KOPT-K1 (cell line): ENCODE measurements around the gene POU2F3.
"Not testable (repeated sequence)": the region's sequence is repeated elsewhere in the genome, so short reads cannot be mapped to it uniquely, and the experiment has no call there.

Experiments
- H3K27ac ChIP-seq: fragments of 200-600 bp; sonication (generic); 2 replicates; pipeline ENCODE4 v1.5.1; 2016; ENCODE audit warnings: antibody characterized with exemption, mild to moderate bottlenecking, low read depth, low read length; ENCODE audit not compliant: poor library complexity, severe bottlenecking
- H3K36me3 ChIP-seq: fragments of 200-600 bp; sonication (generic); 2 replicates; pipeline ENCODE4 v1.5.1; 2017; ENCODE audit warnings: antibody characterized with exemption, mild to moderate bottlenecking, low read length, moderate library complexity; ENCODE audit not compliant: insufficient read depth
- H3K9me3 ChIP-seq: fragments of 200-600 bp; sonication (generic); 2 replicates; pipeline ENCODE4 v1.5.1; 2017; ENCODE audit warnings: antibody characterized with exemption, low read length, mild to moderate bottlenecking; ENCODE audit not compliant: insufficient read depth, poor library complexity, severe bottlenecking

POU2F3 gene

DNA sequence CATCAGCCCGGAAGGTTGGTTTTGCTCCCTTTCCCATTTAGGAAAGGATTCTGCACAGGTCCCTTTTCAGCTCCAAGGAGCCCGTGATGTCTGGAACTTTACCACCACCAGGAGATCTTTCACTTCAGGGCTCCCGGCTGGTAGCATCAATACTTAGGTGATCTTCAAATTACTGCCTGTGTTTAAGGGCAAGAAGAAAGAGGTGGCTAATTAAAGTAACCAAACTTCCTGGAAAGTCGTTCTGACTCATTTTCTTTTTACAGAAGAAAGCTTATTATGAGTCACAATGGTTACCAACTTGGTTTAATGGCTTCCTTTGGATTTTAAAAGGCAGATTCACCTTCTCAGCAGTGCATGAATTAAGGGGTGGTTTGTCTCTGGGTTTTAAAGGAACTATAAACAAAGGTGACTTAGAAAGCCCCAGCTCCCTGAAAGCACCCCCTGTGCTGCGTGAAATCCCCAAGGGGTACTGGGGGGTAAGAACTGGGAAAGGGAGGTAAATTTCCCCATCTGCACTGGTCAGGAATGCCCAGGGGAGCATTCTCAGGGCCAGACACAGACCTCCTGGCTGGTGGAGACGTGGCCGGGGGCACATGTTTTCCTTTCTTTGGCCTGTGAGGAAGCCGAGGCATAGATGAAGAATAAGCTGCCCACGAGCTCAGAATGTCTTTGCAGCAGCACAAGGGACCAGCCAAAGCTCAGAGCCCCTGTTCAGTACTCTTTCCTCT lies 8.8 kb downstream of the POU2F3 start:
- no peak overlapping the region for H3K27ac ChIP-seq

DNA sequence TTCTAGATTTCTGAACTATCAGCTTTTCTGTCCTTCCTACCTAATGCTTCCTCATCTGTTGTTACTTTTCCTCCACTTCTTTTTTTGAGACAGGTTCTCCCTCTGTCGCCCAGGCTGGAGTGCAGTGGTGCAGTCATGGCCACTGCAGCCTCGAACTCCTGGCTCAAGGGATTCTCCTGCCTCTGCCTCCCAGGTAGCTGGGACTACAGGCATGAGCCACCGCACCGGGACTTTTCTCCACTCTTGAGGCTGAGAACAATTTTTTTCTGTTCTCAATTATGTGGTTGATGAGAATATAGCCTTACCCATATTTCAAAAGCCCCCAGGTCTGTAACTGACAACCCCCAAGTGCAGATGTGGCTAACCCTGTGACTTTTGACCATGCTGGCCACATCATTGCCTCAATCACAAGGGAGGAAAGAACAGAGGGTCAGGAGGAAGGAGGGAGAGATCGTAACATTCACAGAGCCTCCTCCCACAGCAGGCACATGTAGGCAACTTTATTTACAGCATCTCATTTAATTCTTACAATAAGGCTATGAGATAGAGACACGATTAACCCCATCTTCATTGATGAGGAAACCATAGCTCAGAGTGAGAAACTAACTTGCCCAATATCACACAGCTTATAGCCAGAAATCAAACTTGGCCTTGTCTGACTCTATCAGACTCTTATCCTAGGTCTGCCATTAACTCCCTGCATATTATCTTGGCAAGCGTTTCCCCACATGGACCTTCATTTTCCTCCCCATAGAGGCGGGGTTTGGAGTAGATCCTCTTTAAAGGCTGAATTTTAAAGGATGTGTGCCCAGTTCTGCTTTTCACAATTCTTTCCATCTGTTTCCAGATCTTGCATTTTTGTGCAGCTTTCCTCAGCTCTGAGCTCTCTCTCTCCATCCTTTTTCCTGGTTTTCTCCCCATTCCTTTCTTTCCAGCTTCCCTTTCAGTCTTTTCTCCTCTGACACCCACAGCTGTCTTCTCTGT lies 9.6 kb downstream of the POU2F3 start:
- no peaks in the 10 kb centered on the region for H3K9me3 ChIP-seq
- no peaks in the 10 kb centered on the region for H3K36me3 ChIP-seq
- no peak overlapping the region for H3K27ac ChIP-seq

More for the DNA sequence above, 8.8 kb downstream of the POU2F3 start:
- H3K36me3 ChIP-seq, result no peaks in the 10 kb centered on the region
- no peaks in the 10 kb centered on the region for H3K9me3 ChIP-seq

GRCh38 chr11:120253377-120253776 lies 13.4 kb downstream of the POU2F3 start:
- H3K9me3 ChIP-seq, H3K27ac ChIP-seq, H3K36me3 ChIP-seq: not testable (repeated sequence)

DNA sequence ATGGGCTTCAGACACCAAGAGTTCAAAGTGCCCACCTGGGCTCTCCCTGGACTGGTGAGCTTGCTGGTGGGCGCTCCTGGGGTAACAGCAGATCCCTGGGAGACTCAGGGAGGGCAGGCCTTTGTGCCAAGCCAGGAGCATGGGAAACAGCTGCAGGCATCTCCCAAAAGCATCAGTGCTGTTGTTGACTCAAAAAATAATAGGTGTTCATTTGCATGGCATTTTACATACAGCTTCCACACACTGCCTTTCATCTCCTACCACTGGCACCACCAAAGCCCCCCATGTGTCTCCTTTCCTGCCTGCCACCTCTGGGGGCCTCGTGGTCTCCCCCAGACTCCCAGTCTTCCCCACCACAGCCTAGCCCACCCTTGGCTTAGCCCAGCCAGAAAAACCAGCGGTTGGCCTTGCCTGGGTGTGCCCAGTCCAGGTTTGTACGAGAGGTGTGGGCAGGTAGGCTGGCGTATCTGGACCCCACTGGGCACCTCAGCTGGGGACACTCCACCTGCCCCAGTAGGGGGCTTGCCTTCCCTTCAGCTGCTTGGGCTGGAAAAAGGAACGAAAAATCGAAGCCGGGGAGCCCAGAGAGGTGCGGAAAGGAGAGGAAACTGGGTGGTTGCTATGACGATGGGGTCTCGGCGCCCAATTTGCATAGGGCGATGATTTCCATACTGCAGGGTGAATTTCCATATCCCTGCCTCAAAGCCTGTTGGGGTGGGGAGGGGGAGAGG lies 15.0 kb downstream of the POU2F3 start:
- Histone ChIP-seq H3K9me3 (no peaks in the 10 kb centered on the region), H3K36me3 (no peaks in the 10 kb centered on the region), H3K27ac (no peak overlapping the region)

GRCh38 chr11:120255519-120255866 lies 15.6 kb downstream of the POU2F3 start:
- Histone ChIP-seq H3K27ac (no peak overlapping the region), H3K9me3 (no peaks in the 10 kb centered on the region)

GRCh38 chr11:120256178-120256577 lies 16.2 kb downstream of the POU2F3 start:
- Histone ChIP-seq H3K9me3 (no peaks in the 10 kb centered on the region), H3K36me3 (no peaks in the 10 kb centered on the region), H3K27ac (no peak overlapping the region)

More at GRCh38 chr11:120255519-120255866, 15.6 kb downstream of the POU2F3 start:
- no peaks in the 10 kb centered on the region for H3K36me3 ChIP-seq

DNA sequence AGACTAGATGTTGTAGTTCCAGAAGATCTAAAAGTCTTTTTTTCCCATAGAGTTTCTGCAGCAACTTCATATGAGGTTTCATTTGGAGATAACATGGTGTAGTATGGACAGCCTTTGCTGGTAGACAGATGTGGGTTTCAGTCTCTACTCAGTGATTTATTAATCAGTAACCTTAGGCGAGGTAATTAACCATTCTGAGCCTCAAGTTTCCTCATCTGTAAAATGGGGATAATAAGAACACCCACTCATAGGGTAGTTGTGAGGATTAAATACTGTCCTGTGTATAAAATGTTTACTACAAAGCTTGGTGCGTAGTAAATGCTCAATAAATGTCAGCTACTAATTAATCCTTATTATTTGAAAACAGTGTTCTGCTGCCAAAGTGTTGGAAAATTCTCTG lies 16.8 kb downstream of the POU2F3 start:
- no peaks in the 10 kb centered on the region for H3K36me3 ChIP-seq
- no peak overlapping the region for H3K27ac ChIP-seq
- H3K9me3 ChIP-seq, result no peaks in the 10 kb centered on the region

DNA sequence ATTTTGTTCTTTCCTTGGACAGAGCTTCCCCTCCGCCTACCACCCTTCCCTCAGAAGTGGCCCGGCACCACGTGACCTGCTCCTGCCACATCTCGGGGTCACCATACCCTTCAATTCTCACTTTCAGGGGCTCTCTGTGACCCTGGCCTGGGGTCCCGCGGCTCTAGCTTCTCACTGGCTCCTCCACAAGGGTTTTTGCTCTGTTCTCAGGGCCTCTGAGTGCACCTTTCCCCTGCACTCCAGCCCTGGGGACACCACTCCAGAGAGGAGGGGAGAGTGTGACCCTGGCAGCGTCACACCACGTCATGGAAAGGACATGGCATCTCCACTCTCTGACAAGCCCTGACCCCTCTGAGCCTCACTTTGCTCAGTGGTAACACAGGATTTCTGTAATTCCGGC lies 17.4 kb downstream of the POU2F3 start:
- Histone ChIP-seq H3K27ac (no peak overlapping the region), H3K36me3 (no peaks in the 10 kb centered on the region), H3K9me3 (no peaks in the 10 kb centered on the region)

GRCh38 chr11:120258661-120259060 lies 18.7 kb downstream of the POU2F3 start:
- Histone ChIP-seq H3K36me3 (no peaks in the 10 kb centered on the region), H3K9me3 (no peaks in the 10 kb centered on the region), H3K27ac (no peak overlapping the region)

- no peak overlapping the region for H3K27ac ChIP-seq
- no peaks in the 10 kb centered on the region for H3K36me3 ChIP-seq
- H3K9me3 ChIP-seq, result no peaks in the 10 kb centered on the region
Observed at GRCh38 chr11:120259241-120259640, 19.3 kb downstream of the POU2F3 start.

DNA sequence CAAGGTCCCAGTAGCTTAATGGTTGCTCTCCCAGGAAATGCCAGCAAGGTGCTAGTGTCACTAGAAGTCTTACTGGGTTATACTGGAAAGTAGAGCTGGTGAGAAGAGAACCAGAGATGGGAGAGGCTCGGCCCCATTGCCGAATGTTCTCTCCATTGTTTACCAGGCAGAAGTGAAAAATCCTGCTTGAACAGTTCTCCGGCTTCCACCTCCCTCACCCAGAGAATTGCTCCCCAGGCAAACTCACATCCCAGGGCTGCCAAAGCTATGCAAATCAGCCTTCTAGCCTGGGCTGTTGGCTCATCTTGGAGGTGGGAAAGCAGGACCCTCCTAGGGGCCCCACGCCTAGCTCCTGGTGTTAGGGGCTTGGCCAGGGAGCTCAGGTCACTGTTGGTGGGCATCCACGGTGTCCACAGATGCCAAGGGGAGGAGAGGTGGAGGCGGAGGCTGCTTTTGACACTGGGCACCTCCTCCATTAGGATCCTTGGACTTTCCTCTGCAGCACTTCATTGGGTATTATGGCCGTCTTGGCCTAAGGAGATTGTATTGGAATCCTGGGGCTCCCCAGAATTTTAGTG lies 20.1 kb downstream of the POU2F3 start:
- H3K36me3 ChIP-seq, result no peaks in the 10 kb centered on the region
- H3K9me3 ChIP-seq, result no peaks in the 10 kb centered on the region
- H3K27ac ChIP-seq, result no peak overlapping the region

GRCh38 chr11:120260616-120261015 lies 20.7 kb downstream of the POU2F3 start:
- Histone ChIP-seq H3K36me3 (no peaks in the 10 kb centered on the region), H3K27ac (no peak overlapping the region), H3K9me3 (no peaks in the 10 kb centered on the region)

- no peak overlapping the region for H3K27ac ChIP-seq
- H3K9me3 ChIP-seq, result no peaks in the 10 kb centered on the region
- H3K36me3 ChIP-seq, result no peaks in the 10 kb centered on the region
Observed at GRCh38 chr11:120261321-120261720, 21.4 kb downstream of the POU2F3 start.

GRCh38 chr11:120261931-120262330 lies 22.0 kb downstream of the POU2F3 start:
- H3K9me3 ChIP-seq, result no peaks in the 10 kb centered on the region
- no peaks in the 10 kb centered on the region for H3K36me3 ChIP-seq
- H3K27ac ChIP-seq, result no peak overlapping the region

- H3K9me3 ChIP-seq, result no peaks in the 10 kb centered on the region
- no peaks in the 10 kb centered on the region for H3K36me3 ChIP-seq
- no peak overlapping the region for H3K27ac ChIP-seq
Observed at GRCh38 chr11:120267319-120267718, 27.4 kb downstream of the POU2F3 start.
